Measurements from ENCODE around the gene CDC16.

DNA sequence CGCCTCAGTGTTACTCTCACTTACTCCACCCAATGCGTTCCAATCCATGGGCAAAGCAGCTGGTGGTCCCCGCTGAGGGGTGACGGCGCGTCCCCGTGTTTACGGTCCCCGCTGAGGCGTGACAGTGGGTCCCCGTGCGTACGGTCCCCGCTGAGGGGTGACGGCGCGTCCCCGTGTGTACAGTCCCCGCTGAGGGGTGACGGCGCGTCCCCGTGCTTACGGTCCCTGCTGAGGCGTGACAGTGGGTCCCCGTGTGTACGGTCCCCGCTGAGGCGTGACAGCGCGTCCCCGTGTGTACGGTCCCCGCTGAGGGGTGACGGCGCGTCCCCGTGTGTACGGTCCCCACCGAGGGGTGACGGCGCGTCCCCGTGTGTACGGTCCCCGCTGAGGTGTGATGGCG, 36.1 kb upstream of the CDC16 start:
- no peak for TF ChIP-seq TCF7L2 (IDR thresholded peaks at IDR 0.05; ENCODE audit: borderline replicate concordance, extremely low read depth, insufficient read depth, insufficient read length)
- TF ChIP-seq, protein P1, sequence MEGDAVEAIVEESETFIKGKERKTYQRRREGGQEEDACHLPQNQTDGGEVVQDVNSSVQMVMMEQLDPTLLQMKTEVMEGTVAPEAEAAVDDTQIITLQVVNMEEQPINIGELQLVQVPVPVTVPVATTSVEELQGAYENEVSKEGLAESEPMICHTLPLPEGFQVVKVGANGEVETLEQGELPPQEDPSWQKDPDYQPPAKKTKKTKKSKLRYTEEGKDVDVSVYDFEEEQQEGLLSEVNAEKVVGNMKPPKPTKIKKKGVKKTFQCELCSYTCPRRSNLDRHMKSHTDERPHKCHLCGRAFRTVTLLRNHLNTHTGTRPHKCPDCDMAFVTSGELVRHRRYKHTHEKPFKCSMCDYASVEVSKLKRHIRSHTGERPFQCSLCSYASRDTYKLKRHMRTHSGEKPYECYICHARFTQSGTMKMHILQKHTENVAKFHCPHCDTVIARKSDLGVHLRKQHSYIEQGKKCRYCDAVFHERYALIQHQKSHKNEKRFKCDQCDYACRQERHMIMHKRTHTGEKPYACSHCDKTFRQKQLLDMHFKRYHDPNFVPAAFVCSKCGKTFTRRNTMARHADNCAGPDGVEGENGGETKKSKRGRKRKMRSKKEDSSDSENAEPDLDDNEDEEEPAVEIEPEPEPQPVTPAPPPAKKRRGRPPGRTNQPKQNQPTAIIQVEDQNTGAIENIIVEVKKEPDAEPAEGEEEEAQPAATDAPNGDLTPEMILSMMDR (IDR thresholded peaks at IDR 0.05 in 2 of 3, conservative IDR thresholded peaks at IDR 0.05 in 1 of 3; ENCODE audit: borderline replicate concordance in 1 of 3, insufficient read depth in 1 of 3, low read depth in 2 of 3, low read length in 2 of 3) = no peak
